ENCODE measurements around the gene SETD1A.

Gene SETD1A

GRCh38 chr16:30982548-30983288 is 25.2 kb downstream of the SETD1A start:
- no peak for DNase-seq (ENCODE audit: low read depth)
- no peak overlapping the region for H3K4me3 ChIP-seq (ENCODE audit: low read depth, low read length)

GRCh38 chr16:30983289-30983889 is 25.8 kb downstream of the SETD1A start:
- no peak for DNase-seq (ENCODE audit: low read depth)
- no peak for TF ChIP-seq CTCF (conservative IDR thresholded peaks at IDR 0.05; ENCODE audit: low read depth, low read length)
- H3K4me3 ChIP-seq (ENCODE audit: low read depth, low read length), result no peak overlapping the region

More at GRCh38 chr16:30982548-30983288, 25.2 kb downstream of the SETD1A start:
- no peak for TF ChIP-seq CTCF (conservative IDR thresholded peaks at IDR 0.05; ENCODE audit: low read depth, low read length)

GRCh38 chr16:30983898-30984610 is 26.5 kb downstream of the SETD1A start:
- no peak for TF ChIP-seq CTCF (conservative IDR thresholded peaks at IDR 0.05; ENCODE audit: low read depth, low read length)
- DNase-seq (ENCODE audit: low read depth), result no peak
- no peak overlapping the region for H3K4me3 ChIP-seq (ENCODE audit: low read depth, low read length)

GRCh38 chr16:30984669-30985400 is 27.3 kb downstream of the SETD1A start, which contains the start of gene HSD3B7:
HSD3B7 (plus strand) TSS chr16:30985207; CDS start chr16:30985659, 452 bp downstream.
- DNase-seq (ENCODE audit: low read depth), result peak; percentile 83
- TF ChIP-seq CTCF (conservative IDR thresholded peaks at IDR 0.05; ENCODE audit: low read depth, low read length), result peak; percentile 93
- H3K4me3 ChIP-seq (ENCODE audit: low read depth, low read length), result peak within 1 kb of the TSS; percentile 52

GRCh38 chr16:30985401-30986128 is 28.0 kb downstream of the SETD1A start:
- TF ChIP-seq CTCF (conservative IDR thresholded peaks at IDR 0.05; ENCODE audit: low read depth, low read length), result no peak
- H3K4me3 ChIP-seq (ENCODE audit: low read depth, low read length), result peak overlapping the region; percentile 52
- no peak for DNase-seq (ENCODE audit: low read depth)

Measured in choroid plexus epithelial cell (primary cell).